NOMO-1 (cell line): ENCODE measurements around the gene MYL10.
A peak's percentile ranks its signal among the peaks of the same experiment; 100 is the strongest.
"Not testable (repeated sequence)": the region's sequence is repeated elsewhere in the genome, so short reads cannot be mapped to it uniquely, and the experiment has no call there.

Experiments
- DNase-seq, 2 experiments: peaks; one replicate each; lab custom pipeline; 2025; ENCODE audit not compliant: unreplicated experiment in 2 of 2; lab: John Stamatoyannopoulos, UW

The MYL10 gene

GRCh38 chr7:101620991-101621390 is 8.1 kb downstream of the MYL10 start:
- no peak for DNase-seq

- DNase-seq = no peak
Observed at GRCh38 chr7:101620395-101620794, 8.7 kb downstream of the MYL10 start.

- no peak for DNase-seq
Observed at GRCh38 chr7:101618916-101619315, 10.2 kb downstream of the MYL10 start.

GRCh38 chr7:101618207-101618839 is 10.8 kb downstream of the MYL10 start:
- no peak for DNase-seq

GRCh38 chr7:101617451-101618206 is 11.5 kb downstream of the MYL10 start:
- DNase-seq = no peak

- peak in 1 of 2 experiments; percentile 52 for DNase-seq
Observed at GRCh38 chr7:101615446-101615845, 13.7 kb downstream of the MYL10 start.

GRCh38 chr7:101614939-101615302 is 14.2 kb downstream of the MYL10 start:
- DNase-seq = no peak

GRCh38 chr7:101614098-101614938 is 14.8 kb downstream of the MYL10 start:
- DNase-seq = no peak

GRCh38 chr7:101612885-101613515 is 16.1 kb downstream of the MYL10 start:
- no peak for DNase-seq

GRCh38 chr7:101608772-101609713 is 20.1 kb downstream of the MYL10 start:
- DNase-seq = no peak

- no peak for DNase-seq
Observed at GRCh38 chr7:101606498-101606923, 22.6 kb downstream of the MYL10 start.

GRCh38 chr7:101605611-101606497 is 23.2 kb downstream of the MYL10 start:
- no peak for DNase-seq

- DNase-seq = not testable (repeated sequence)
Observed at GRCh38 chr7:101604934-101605332, 24.2 kb downstream of the MYL10 start.

- no peak for DNase-seq
Observed at GRCh38 chr7:101604331-101604933, 24.7 kb downstream of the MYL10 start.

GRCh38 chr7:101602484-101603241 is 26.4 kb downstream of the MYL10 start:
- peak; percentile 64 to 70 for DNase-seq

- no peak for DNase-seq
Observed at GRCh38 chr7:101602082-101602481, 27.0 kb downstream of the MYL10 start.

GRCh38 chr7:101599787-101600186 is 29.3 kb downstream of the MYL10 start:
- DNase-seq = no peak
